Endodermal cell (in vitro differentiated cells): ENCODE results near the gene TDRD10. TPM values are rescaled to one million over a fixed set of nuclear protein-coding genes. Genes with fewer than 3 reads are reported as not detected.

Experiments used
- DNase-seq: peaks from one replicate; pipeline ENCODE4 v3.0.0-alpha.2; 2017
- H3K27ac ChIP-seq: 2 replicates; pipeline ENCODE4 v1.5.1; 2013; ENCODE audit warnings: mild to moderate bottlenecking, low read depth, low read length, moderate library complexity
- H3K27me3 ChIP-seq: 2 replicates; pipeline ENCODE4 v1.6.1; 2013; ENCODE audit warnings: mild to moderate bottlenecking, low read length, moderate library complexity; ENCODE audit not compliant: insufficient read depth, control insufficient read depth, poor library complexity, severe bottlenecking
- H3K36me3 ChIP-seq: 2 replicates; pipeline ENCODE4 v1.7.0; 2013; ENCODE audit warnings: mild to moderate bottlenecking, low read length, moderate library complexity; ENCODE audit not compliant: control insufficient read depth, insufficient read depth
- H3K4me1 ChIP-seq: one replicate; pipeline ENCODE4 v1.7.0; 2013; ENCODE audit warnings: low read length; ENCODE audit not compliant: control insufficient read depth, insufficient read depth
- H3K4me3 ChIP-seq: 2 replicates; pipeline ENCODE4 v1.5.1; 2013; ENCODE audit warnings: mild to moderate bottlenecking, low read length, moderate library complexity
- H3K9ac ChIP-seq: 2 replicates; pipeline ENCODE4 v1.6.1; 2013; ENCODE audit warnings: mild to moderate bottlenecking, low read length, moderate library complexity; ENCODE audit not compliant: poor library complexity, severe bottlenecking; ENCODE audit errors: extremely low read depth
- H3K9me3 ChIP-seq: 2 replicates; pipeline ENCODE4 v1.6.1; 2013; ENCODE audit warnings: mild to moderate bottlenecking, low read length, moderate library complexity; ENCODE audit not compliant: control insufficient read depth
- H3K27ac Mint-ChIP-seq: 2 replicates; pipeline ENCODE4 v1.8.0; 2020; ENCODE audit warnings: mixed read lengths
- H3K27me3 Mint-ChIP-seq: 2 replicates; pipeline ENCODE4 v1.8.0; 2021; ENCODE audit warnings: mild to moderate bottlenecking, mixed read lengths; ENCODE audit not compliant: insufficient read depth
- H3K36me3 Mint-ChIP-seq: 2 replicates; pipeline ENCODE4 v1.8.0; 2020; ENCODE audit warnings: low read depth, mixed read lengths
- H3K4me1 Mint-ChIP-seq: 2 replicates; pipeline ENCODE4 v1.8.0; 2020; ENCODE audit warnings: mixed read lengths
- H3K4me3 Mint-ChIP-seq: 2 replicates; pipeline ENCODE4 v1.8.0; 2020; ENCODE audit warnings: mild to moderate bottlenecking, moderate library complexity, mixed read lengths
- H3K9me3 Mint-ChIP-seq: 2 replicates; pipeline ENCODE4 v1.8.0; 2020; ENCODE audit warnings: mild to moderate bottlenecking, mixed read lengths
- WGBS, 2 experiments: methylation state at CpG; one replicate each; pipeline versions ENCODE4 v1.1.5 to v1.1.7; 2013; ENCODE audit warnings: missing lambda C conversion rate in 2 of 2, mixed read lengths in 1 of 2; ENCODE audit not compliant: insufficient coverage in 1 of 2, insufficient read length in 1 of 2; 5-methylcytosine and 5-hydroxymethylcytosine counted together
- total RNA-seq, 2 donors: library from RNA; stranded (reverse); fragmentation: NEBNext Ultra II Directional in 1 of 2; extraction: Animal tissue kit (Norgen Biotek cat#: 25700) in 1 of 2; gene quantifications; 2 replicates in 1 of 2; 3 replicates in 1 of 2; pipeline ENCODE4 v1.2.1, GENCODE V29; 2021
- TF ChIP-seq, protein P1 (sequence below): fragments of 200-600 bp; sonication (generic); conservative IDR thresholded peaks from 2 replicates; pipeline ENCODE4 v1.5.0; 2021; ENCODE audit warnings: antibody characterized with exemption, mild to moderate bottlenecking

TDRD10 gene
- total RNA-seq, 2 donors from 2014 or later, result not detected

DNA sequence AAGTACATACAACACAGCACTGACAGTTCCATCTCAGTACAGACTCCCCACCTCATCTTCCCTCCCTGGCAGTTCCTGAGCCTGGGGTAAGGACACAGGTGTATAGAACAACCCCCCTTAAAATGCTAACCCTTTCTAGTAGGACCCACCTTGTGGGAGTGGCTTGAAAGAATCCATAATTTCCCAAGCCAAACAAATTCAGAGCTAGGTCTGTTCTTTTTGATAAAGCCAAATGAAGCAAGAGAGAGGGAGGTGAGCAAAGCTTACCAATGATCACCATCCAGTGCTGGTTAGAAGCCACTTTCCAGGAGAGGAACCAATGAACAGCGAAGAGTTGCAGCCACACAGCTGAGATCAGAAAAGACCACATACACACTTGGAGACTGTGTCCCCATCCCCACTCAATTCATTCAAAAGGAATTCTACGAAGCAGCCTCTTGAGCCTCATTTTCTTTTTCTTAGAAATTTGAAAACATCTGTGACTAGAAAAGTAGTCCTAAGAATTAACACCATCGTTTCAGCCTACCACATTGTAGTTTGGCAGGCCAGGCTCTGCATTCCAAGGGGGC lies 47.3 kb downstream of the TDRD10 start:
- H3K27ac ChIP-seq, result no peak overlapping the region
- Mint-ChIP-seq H3K4me1 (peaks cover 10% of the 10 kb centered on the region), H3K27me3 (no peaks in the 10 kb centered on the region), H3K9me3 (no peaks in the 10 kb centered on the region), H3K27ac (no peak overlapping the region), H3K4me3 (no peak overlapping the region), H3K36me3 (peaks cover 55% of the 10 kb centered on the region)
- no peaks in the 10 kb centered on the region for H3K27me3 ChIP-seq
- H3K36me3 ChIP-seq, result peaks cover 54% of the 10 kb centered on the region
- no peaks in the 10 kb centered on the region for H3K9me3 ChIP-seq
- TF ChIP-seq, protein P1, sequence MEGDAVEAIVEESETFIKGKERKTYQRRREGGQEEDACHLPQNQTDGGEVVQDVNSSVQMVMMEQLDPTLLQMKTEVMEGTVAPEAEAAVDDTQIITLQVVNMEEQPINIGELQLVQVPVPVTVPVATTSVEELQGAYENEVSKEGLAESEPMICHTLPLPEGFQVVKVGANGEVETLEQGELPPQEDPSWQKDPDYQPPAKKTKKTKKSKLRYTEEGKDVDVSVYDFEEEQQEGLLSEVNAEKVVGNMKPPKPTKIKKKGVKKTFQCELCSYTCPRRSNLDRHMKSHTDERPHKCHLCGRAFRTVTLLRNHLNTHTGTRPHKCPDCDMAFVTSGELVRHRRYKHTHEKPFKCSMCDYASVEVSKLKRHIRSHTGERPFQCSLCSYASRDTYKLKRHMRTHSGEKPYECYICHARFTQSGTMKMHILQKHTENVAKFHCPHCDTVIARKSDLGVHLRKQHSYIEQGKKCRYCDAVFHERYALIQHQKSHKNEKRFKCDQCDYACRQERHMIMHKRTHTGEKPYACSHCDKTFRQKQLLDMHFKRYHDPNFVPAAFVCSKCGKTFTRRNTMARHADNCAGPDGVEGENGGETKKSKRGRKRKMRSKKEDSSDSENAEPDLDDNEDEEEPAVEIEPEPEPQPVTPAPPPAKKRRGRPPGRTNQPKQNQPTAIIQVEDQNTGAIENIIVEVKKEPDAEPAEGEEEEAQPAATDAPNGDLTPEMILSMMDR, result no peak
- H3K4me3 ChIP-seq, result no peak overlapping the region
- H3K9ac ChIP-seq, result no peak overlapping the region
- 86 to 99% methylated on average over 1 to 3 of the region's 3 CpGs for WGBS, 2 experiments
- no peak for DNase-seq
- no peaks in the 10 kb centered on the region for H3K4me1 ChIP-seq

DNA sequence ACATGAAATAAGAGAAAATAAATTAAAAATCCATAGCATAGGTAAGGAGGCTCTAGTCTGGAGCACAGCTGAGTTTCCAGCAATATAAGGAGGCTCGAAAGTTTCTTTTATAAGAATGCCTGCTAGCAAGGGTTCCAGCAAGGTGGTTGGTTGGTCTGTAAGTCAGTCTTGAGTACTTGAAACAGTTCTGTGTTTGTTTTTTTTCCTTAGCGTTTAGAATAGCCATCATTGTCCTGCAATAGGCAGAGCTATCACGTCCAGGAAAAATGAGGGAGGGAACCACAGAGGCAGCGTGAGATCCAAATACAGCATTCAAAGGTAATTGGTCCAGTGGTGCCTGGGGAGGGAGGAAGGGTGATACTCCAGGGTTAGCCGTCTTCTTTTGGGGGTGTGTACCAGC lies 48.1 kb downstream of the TDRD10 start:
- Histone ChIP-seq H3K4me1 (no peaks in the 10 kb centered on the region), H3K9ac (no peak overlapping the region), H3K27me3 (no peaks in the 10 kb centered on the region), H3K9me3 (no peaks in the 10 kb centered on the region), H3K4me3 (no peak overlapping the region), H3K36me3 (peaks cover 62% of the 10 kb centered on the region), H3K27ac (no peak overlapping the region)
- H3K9me3 Mint-ChIP-seq, result no peaks in the 10 kb centered on the region
- DNase-seq, result no peak
- peaks cover 62% of the 10 kb centered on the region for H3K36me3 Mint-ChIP-seq
- peaks cover 11% of the 10 kb centered on the region for H3K4me1 Mint-ChIP-seq
- TF ChIP-seq, protein P1, result no peak
- WGBS, 2 experiments, result 92 to 98% methylated on average over 5 of the region's 5 CpGs
- no peak overlapping the region for H3K27ac Mint-ChIP-seq
- H3K27me3 Mint-ChIP-seq, result no peaks in the 10 kb centered on the region
- no peak overlapping the region for H3K4me3 Mint-ChIP-seq

DNA sequence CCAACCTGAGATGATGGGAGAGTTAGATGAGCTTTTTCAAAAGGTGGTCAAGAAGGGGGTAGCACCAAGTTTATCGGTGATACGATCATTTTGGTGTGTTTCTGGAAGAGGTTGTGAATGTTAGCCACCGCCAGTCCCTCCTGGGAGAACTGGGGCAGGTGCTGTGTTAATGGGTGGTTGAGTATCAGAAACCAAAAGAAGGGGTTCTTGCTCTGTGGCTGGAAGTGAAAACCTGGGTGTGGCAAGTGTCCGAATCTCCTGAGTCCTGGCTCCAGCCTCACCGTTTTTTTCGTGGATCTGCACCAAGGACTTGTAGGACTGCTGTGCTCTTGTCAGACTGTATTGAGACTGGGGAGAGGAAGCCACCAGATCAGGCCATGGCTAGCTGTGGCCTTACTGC lies 48.6 kb downstream of the TDRD10 start:
- Mint-ChIP-seq H3K27me3 (no peaks in the 10 kb centered on the region), H3K36me3 (peaks cover 68% of the 10 kb centered on the region), H3K4me1 (peaks cover 12% of the 10 kb centered on the region), H3K27ac (no peak overlapping the region), H3K9me3 (no peaks in the 10 kb centered on the region), H3K4me3 (no peak overlapping the region)
- no peaks in the 10 kb centered on the region for H3K4me1 ChIP-seq
- H3K27ac ChIP-seq, result no peak overlapping the region
- H3K4me3 ChIP-seq, result no peak overlapping the region
- no peak for DNase-seq
- peaks cover 67% of the 10 kb centered on the region for H3K36me3 ChIP-seq
- TF ChIP-seq, protein P1, result no peak
- no peaks in the 10 kb centered on the region for H3K27me3 ChIP-seq
- H3K9me3 ChIP-seq, result no peaks in the 10 kb centered on the region
- 70 to 77% methylated on average over 4 to 6 of the region's 6 CpGs for WGBS, 2 experiments
- no peak overlapping the region for H3K9ac ChIP-seq
